Osteocyte (in vitro differentiated cells): Measurements from ENCODE around the gene SMOC2. TPM values are rescaled to one million over a fixed set of nuclear protein-coding genes. Genes with fewer than 3 reads are reported as not detected.
"Not testable (repeated sequence)": the region's sequence is repeated elsewhere in the genome, so short reads cannot be mapped to it uniquely, and the experiment has no call there.

Experiments
- DNase-seq: peaks from one replicate; pipeline ENCODE4 v3.0.0; 2021; ENCODE audit warnings: mixed read lengths; ENCODE audit not compliant: unreplicated experiment; ENCODE audit errors: extremely low spot score
- H3K27ac Mint-ChIP-seq: one replicate; pipeline ENCODE4 v1.8.0; 2021; ENCODE audit warnings: mild to moderate bottlenecking, mixed read lengths; ENCODE audit not compliant: unreplicated experiment
- H3K27me3 Mint-ChIP-seq: one replicate; pipeline ENCODE4 v1.8.0; 2021; ENCODE audit warnings: mixed read lengths; ENCODE audit not compliant: unreplicated experiment
- H3K36me3 Mint-ChIP-seq: one replicate; pipeline ENCODE4 v1.8.0; 2021; ENCODE audit warnings: mixed read lengths; ENCODE audit not compliant: unreplicated experiment
- H3K4me1 Mint-ChIP-seq: one replicate; pipeline ENCODE4 v1.8.0; 2021; ENCODE audit warnings: mixed read lengths; ENCODE audit not compliant: unreplicated experiment
- H3K4me3 Mint-ChIP-seq: one replicate; pipeline ENCODE4 v1.8.0; 2021; ENCODE audit warnings: mild to moderate bottlenecking, moderate library complexity, mixed read lengths; ENCODE audit not compliant: unreplicated experiment
- H3K9me3 Mint-ChIP-seq: one replicate; pipeline ENCODE4 v1.8.0; 2021; ENCODE audit warnings: mixed read lengths; ENCODE audit not compliant: unreplicated experiment
- CTCF ChIP-seq: fragments of 200-600 bp; sonication (generic); IDR thresholded peaks from 2 replicates; pipeline ENCODE4 v1.5.0; 2021; ENCODE audit warnings: antibody characterized with exemption, mild to moderate bottlenecking, moderate library complexity
- total RNA-seq: library from RNA; stranded (reverse); gene quantifications from 2 replicates; pipeline ENCODE4 v1.2.1, GENCODE V29; 2021

SMOC2 gene
- total RNA-seq, 1 donor from 2014 or later = 11.6 TPM

DNA sequence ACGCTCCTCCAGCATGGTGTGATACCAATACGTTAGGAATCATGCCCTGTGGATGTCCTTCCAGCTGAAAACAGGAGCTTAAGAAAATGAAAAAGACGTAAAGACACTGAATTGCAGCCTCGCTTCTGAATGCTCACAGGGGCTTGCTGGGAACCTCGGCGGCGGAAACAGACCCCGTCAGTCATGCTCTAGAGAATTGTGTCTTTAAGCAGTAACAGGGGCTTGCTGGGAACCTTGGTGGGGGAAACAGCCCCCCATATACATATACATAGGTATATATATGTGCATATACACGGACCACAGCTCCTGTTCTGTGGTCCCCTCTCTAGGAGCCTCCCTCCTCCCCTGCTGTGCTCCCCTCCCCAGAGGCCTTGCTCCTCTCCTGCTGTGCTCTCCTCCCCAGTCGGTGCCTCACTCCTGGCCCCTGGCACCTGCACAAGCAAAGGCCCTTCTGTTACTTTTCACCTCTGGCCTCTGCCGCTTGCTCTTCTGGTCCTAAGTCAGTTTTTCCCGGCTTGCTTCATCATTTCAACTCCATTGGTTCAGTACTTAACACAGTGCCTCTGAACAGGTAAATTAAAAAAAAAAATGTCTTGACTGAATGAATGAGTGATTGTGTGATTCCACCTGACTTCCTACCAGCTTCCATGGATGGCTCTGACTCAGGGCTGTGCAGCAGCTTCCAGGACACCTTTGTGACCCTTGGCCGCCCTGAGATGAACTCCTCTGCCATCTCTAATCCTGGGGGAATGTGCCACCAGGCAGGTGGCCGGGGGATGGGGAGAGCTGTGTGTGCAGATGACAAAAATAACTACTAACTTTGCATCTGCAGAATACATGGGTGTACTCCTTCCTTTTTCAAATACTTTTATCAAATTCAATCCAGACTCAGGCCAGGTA is 246.1 kb downstream of the SMOC2 start:
- Mint-ChIP-seq H3K9me3 (no peaks in the 10 kb centered on the region), H3K4me1 (peaks cover 4% of the 10 kb centered on the region), H3K27ac (no peak overlapping the region), H3K4me3 (no peak overlapping the region), H3K36me3 (no peaks in the 10 kb centered on the region), H3K27me3 (peaks cover 6% of the 10 kb centered on the region)
- no peak for DNase-seq
- TF ChIP-seq CTCF = no peak

- no peak for TF ChIP-seq CTCF
- Mint-ChIP-seq H3K4me1 (peaks cover 4% of the 10 kb centered on the region), H3K27ac (no peak overlapping the region), H3K36me3 (no peaks in the 10 kb centered on the region), H3K4me3 (no peak overlapping the region), H3K9me3 (peaks cover 8% of the 10 kb centered on the region), H3K27me3 (peaks cover 6% of the 10 kb centered on the region)
- DNase-seq = no peak
Observed at GRCh38 chr6:168690271-168690670, 249.3 kb downstream of the SMOC2 start.

DNA sequence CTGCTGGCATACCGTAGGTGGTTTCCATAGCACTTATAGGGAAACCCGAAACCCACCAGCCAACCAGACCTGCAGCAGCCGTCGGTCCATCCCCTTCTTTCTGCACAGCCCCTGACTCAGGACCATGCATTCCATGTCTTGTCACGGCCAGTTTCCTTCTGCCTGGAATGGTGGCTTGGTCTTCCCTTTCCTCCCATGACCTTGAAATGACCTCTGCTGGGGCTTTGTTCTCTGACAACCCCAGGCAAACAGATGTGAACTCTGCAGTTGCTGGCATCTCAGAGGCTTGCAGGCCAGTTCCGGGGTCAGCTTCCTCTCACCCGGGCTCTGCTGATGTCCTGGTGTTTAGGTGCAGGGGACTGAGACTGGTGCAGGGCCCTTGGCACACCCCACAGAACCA is 250.8 kb downstream of the SMOC2 start:
- no peak for DNase-seq
- H3K27me3 Mint-ChIP-seq = peaks cover 2% of the 10 kb centered on the region
- H3K27ac Mint-ChIP-seq = no peak overlapping the region
- TF ChIP-seq CTCF = no peak
- H3K4me3 Mint-ChIP-seq = no peak overlapping the region
- H3K4me1 Mint-ChIP-seq = peaks cover 4% of the 10 kb centered on the region
- peaks cover 8% of the 10 kb centered on the region for H3K9me3 Mint-ChIP-seq
- no peaks in the 10 kb centered on the region for H3K36me3 Mint-ChIP-seq

DNA sequence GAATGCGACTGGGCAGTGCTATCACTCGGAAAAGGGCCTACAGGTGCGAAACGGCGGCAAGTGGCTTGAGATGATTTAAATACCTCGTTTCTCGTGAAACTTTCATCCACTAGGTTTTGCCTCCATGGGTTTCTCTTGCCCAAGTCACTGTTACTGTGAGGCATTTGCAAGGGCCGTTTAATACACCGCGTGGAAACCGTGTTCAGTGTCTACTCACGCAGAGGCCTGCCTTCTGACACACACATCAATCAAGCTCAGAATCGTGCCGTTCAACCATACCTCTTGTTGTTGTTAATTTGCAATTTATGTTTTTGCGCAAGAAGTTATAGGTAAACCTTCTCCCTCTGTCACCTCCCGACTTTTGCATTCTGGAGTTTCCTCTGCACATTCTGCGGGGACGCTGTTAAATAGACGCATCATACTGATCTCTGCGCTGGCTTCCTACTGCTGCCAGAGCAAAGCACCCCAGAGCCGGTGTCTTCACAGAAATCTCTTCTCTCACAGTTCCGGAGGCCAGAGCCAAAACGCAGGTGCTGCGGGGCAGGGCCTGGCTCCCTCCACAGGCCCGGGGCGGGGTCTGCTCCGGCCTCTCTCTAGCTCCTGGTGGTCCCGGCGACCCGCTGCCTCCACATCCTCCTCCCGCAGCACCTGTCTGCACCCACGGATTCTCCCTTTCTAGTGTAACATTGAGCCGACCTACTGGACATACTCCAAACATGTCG is 251.4 kb downstream of the SMOC2 start:
- TF ChIP-seq CTCF = no peak
- Mint-ChIP-seq H3K4me1 (peaks cover 4% of the 10 kb centered on the region), H3K4me3 (no peak overlapping the region), H3K27ac (no peak overlapping the region), H3K27me3 (peaks cover 2% of the 10 kb centered on the region), H3K9me3 (peaks cover 13% of the 10 kb centered on the region), H3K36me3 (no peaks in the 10 kb centered on the region)
- DNase-seq = no peak

GRCh38 chr6:168692915-168693257 is 251.9 kb downstream of the SMOC2 start:
- not testable (repeated sequence) for H3K27me3 Mint-ChIP-seq, H3K4me1 Mint-ChIP-seq, H3K4me3 Mint-ChIP-seq, H3K27ac Mint-ChIP-seq, DNase-seq, H3K36me3 Mint-ChIP-seq
- peaks cover 13% of the 10 kb centered on the region for H3K9me3 Mint-ChIP-seq

DNA sequence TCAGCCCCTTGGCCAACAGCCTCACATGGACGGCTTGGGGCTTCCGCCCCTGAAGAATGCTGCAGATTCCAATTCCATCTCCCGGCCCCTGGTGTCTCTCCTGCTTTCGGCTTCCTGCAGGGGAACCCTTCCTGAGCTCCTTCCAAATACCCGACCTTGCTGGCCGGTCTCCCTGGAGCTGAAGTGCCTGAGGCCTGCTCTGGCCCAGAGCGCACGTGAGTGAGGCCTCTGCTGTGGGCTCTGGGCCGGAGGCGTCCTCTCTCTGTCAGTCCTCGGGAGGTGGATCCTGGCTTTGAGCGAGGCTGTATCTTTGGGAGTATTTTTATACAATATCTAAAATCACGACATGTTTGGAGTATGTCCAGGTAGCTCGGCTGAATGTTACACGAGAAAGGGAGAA is 253.8 kb downstream of the SMOC2 start:
- H3K4me1 Mint-ChIP-seq, H3K36me3 Mint-ChIP-seq, H3K4me3 Mint-ChIP-seq, H3K27me3 Mint-ChIP-seq, H3K27ac Mint-ChIP-seq, DNase-seq: not testable (repeated sequence)
- peaks cover 13% of the 10 kb centered on the region for H3K9me3 Mint-ChIP-seq
